GM12801 (cell line): ENCODE data around the gene GATA2.

Experiments
- CTCF ChIP-seq: IDR thresholded peaks from one replicate; pipeline ENCODE4 v1.5.1; 2011; ENCODE audit warnings: control low read depth; ENCODE audit not compliant: insufficient read length; ENCODE audit errors: extremely low read depth

GATA2 gene

GRCh38 chr3:128486205-128486628 lies 6.8 kb downstream of the GATA2 start:
- TF ChIP-seq CTCF, result no peak

GRCh38 chr3:128485282-128486204 lies 7.5 kb downstream of the GATA2 start:
- no peak for TF ChIP-seq CTCF

- TF ChIP-seq CTCF, result no peak
These were observed 8.4 kb downstream of the GATA2 start for GRCh38 chr3:128484404-128485281.

GRCh38 chr3:128483657-128484403 lies 9.2 kb downstream of the GATA2 start:
- no peak for TF ChIP-seq CTCF

- no peak for TF ChIP-seq CTCF
These were observed 10.0 kb downstream of the GATA2 start for GRCh38 chr3:128482666-128483656.

- TF ChIP-seq CTCF, result no peak
These were observed 10.8 kb downstream of the GATA2 start for GRCh38 chr3:128482175-128482574.
